H7 (cell line): ENCODE data around the gene ZNF662. TPM values are rescaled to one million over a fixed set of nuclear protein-coding genes. Genes with fewer than 3 reads are reported as not detected.

Experiments used
- DNase-seq: peaks from one replicate; pipeline ENCODE4 v3.0.0; 2012
- H3K27me3 ChIP-seq: 2 replicates; pipeline ENCODE4 v1.6.0; 2011; ENCODE audit warnings: mild to moderate bottlenecking, low read length; ENCODE audit not compliant: control insufficient read depth, insufficient read depth
- H3K36me3 ChIP-seq: replicated peaks from 2 replicates; pipeline ENCODE4 v1.5.1; 2011; ENCODE audit warnings: low read length; ENCODE audit not compliant: control insufficient read depth, insufficient read depth
- H3K4me3 ChIP-seq: 2 replicates; pipeline ENCODE4 v1.5.1; 2011; ENCODE audit warnings: low read depth, mild to moderate bottlenecking, control low read depth, low read length, moderate library complexity; ENCODE audit not compliant: insufficient read depth
- total RNA-seq: library from RNA; depleted of rRNA; stranded (reverse); fragments of >200 nt; shearing (Covaris generic); gene quantifications from 2 replicates; pipeline ENCODE4 v1.2.3, GENCODE V29; 2014

Gene ZNF662
- total RNA-seq, 1 experiment from 2014 or later, result not detected

DNA sequence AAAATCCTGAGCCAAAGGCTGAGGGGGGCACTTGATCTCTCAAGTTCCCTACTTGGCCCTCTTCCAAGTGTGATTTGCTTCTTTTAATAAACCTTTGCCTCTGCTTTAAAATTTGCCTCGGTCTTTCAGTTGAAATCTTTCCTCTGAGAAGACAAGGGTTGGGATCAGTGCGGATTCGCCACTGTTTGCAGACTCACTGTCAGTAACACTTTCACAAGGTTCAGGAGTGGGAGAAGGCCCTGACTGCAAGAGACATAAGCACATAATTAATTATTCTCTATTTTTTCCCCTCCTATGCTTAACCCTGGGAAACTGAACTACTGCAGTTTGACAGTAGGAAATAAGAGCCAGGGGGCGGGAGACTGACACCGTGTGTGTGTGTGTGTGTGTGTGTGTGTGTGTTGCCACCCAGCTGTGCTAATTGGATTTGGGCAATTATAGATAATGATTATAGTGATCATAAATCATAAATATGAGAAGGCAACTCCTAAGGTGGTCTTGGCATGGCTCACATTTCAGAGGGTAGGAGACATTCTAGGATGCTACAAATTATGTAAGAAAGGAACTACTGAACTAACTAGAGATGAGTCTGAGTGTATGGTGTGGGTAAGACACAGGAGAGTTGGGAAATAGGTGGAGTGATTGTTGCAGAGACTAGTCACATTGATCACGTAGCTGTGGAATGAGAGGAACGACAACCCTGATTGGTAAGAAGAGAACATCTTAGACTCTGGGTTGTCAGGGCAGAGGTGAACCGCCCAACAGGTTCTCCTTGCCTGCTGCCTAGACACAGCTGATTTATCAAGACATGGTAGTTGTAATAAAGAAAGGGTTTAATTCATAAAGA lies 5.5 kb upstream of the ZNF662 start:
- Histone ChIP-seq H3K27me3 (no peaks in the 10 kb centered on the region), H3K36me3 (no peaks in the 10 kb centered on the region), H3K4me3 (no peak overlapping the region)
- no peak for DNase-seq

DNA sequence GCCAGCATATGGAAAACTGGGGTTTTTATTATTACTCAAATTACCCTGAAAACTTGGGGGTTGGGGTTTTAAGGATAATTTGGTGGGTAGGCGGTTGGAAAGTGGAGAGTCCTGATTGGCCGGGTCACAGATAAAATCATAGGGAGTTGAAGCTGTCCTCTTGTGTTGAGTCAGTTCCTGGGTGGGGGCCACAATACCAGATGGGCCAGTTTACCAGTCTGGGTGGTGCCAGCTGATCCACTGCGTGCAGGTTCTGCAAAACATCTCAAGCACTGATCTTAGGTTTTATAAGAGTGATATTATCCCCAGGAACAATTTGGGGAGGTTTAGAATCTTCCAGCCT lies 4.9 kb upstream of the ZNF662 start:
- Histone ChIP-seq H3K27me3 (no peaks in the 10 kb centered on the region), H3K4me3 (no peak overlapping the region), H3K36me3 (no peaks in the 10 kb centered on the region)
- DNase-seq, result no peak

DNA sequence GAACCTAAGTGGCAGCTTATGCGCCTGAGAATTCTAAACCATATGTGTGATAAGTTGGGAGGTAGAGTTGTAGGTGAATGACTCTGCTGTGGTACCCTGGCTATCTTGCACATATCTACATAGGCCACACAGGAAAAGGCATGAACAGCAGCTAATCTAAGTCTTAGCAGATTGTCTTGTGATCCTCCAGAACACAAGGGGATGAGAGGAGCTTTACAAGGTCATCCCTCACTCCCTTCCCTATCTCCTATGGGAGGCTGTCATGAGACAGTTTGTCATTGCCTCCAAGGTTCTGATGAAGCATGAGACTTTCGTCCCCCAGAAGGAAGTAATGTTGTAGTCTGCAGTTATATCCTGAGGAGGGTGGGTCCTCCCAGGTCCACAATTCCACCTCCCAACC lies 3.7 kb upstream of the ZNF662 start:
- no peaks in the 10 kb centered on the region for H3K36me3 ChIP-seq
- no peak for DNase-seq
- no peak overlapping the region for H3K4me3 ChIP-seq
- no peaks in the 10 kb centered on the region for H3K27me3 ChIP-seq

- H3K27me3 ChIP-seq, result no peaks in the 10 kb centered on the region
- H3K36me3 ChIP-seq, result no peaks in the 10 kb centered on the region
- no peak for DNase-seq
- no peak overlapping the region for H3K4me3 ChIP-seq
These were observed 1.9 kb upstream of the ZNF662 start for GRCh38 chr3:42904076-42904475.

DNA sequence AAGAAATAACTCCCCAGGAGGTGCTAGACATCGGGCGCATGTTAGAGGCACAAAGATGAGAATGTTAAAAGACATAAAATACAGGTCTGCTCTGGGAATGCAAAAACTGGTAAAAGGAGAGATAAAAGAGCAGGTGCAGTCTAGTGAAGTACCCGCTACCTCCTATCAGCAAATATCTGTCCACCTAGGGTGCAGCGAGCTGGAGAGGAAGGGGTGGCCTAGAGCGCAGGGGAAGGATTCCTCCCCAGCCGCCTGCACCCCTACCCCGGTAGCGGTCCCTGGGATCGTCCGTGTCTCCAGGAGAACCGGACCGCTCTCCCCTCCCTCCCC lies 237 bp upstream of the ZNF662 start:
- H3K27me3 ChIP-seq, result no peaks in the 10 kb centered on the region
- H3K4me3 ChIP-seq, result no peak overlapping the region
- H3K36me3 ChIP-seq, result no peaks in the 10 kb centered on the region
- no peak for DNase-seq

GRCh38 chr3:42906848-42907183 lies 874 bp downstream of the ZNF662 start:
- no peak for DNase-seq
- Histone ChIP-seq H3K36me3 (no peaks in the 10 kb centered on the region), H3K4me3 (no peak overlapping the region), H3K27me3 (no peaks in the 10 kb centered on the region)

DNA sequence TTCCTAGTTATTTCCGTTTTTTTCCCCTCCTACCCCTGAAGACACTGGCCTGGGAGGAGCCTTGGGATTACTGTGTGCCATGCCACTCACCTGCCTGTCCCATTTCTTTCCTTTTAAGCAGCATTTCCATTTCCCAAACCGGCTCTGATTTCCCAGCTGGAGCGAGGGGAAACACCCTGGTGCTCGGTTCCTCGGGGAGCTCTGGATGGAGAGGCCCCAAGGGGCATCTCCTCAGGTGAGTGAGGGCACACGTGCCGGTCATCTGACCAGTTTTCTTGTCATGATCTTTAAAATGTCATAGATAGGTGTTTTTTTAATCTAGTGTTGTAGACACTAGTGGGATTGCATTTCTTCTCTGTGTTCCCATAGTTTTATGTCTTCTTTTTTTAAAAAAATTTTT lies 2.7 kb downstream of the ZNF662 start:
- DNase-seq, result no peak
- Histone ChIP-seq H3K36me3 (no peaks in the 10 kb centered on the region), H3K27me3 (no peaks in the 10 kb centered on the region), H3K4me3 (no peak overlapping the region)

DNA sequence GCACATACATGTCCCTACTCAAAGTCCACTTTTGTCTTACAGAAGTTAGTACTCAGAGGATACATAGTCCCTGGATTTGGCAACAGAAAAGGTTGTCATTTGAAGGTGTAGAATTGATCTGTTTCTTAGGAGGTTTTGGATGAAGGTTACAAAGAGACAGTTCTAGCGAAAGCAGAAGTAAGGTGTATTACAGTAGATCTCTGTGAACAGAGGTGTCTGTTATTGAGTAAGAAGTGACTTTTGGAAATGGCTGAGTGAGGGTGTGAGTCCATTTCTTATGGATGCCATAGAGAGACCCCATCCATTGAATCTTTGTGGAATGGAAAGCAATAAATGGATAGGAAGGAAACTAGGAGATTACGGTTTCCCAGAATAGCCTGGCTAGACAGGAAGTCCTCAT lies 5.6 kb downstream of the ZNF662 start:
- Histone ChIP-seq H3K27me3 (no peaks in the 10 kb centered on the region), H3K36me3 (no peaks in the 10 kb centered on the region), H3K4me3 (no peak overlapping the region)
- DNase-seq, result no peak

DNA sequence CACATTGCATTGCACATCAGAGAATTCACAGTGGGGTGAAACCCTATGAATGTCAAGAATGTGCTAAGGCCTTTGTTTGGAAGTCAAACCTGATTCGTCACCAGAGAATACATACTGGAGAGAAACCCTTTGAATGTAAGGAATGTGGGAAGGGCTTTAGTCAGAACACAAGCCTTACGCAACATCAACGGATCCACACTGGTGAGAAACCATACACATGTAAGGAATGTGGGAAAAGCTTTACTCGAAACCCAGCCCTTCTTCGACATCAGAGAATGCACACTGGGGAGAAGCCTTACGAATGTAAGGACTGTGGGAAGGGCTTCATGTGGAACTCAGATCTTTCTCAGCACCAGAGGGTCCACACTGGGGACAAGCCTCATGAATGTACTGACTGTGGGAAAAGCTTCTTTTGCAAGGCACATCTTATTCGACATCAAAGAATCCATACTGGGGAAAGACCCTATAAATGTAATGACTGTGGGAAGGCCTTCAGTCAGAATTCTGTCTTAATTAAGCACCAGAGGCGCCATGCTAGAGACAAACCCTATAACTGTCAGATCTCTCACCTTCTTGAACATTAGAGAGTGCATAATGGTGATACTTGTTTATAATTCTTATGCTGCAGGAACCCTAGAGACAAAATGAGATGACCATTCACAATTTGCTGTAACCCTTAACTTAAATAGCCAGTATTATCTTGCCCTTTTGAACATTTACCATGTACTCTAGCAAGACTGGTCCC lies 9.0 kb downstream of the ZNF662 start:
- H3K27me3 ChIP-seq, result no peaks in the 10 kb centered on the region
- no peak for DNase-seq
- no peak overlapping the region for H3K4me3 ChIP-seq
- no peaks in the 10 kb centered on the region for H3K36me3 ChIP-seq

GRCh38 chr3:42923606-42924005 lies 17.7 kb downstream of the ZNF662 start:
- Histone ChIP-seq H3K36me3 (no peaks in the 10 kb centered on the region), H3K27me3 (no peaks in the 10 kb centered on the region), H3K4me3 (no peak overlapping the region)
- no peak for DNase-seq

DNA sequence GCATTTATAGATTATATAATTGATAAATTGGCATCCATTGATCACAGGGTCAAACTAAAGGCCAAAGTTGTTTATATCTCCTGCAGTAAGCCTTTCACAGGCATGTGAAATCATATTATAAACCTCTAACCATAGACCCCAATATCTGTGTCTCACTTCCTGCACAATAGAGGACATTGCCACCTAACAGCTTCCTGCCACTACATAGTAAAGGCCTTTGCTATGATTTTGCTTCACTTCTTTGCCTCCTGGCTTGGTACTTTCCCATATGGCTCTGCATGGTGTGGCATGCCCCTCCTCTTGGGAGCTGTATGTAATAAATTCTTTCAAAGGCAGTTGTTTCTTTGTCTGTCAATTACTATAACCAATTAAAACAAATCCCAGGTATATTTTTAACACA lies 20.4 kb downstream of the ZNF662 start:
- no peak overlapping the region for H3K4me3 ChIP-seq
- DNase-seq, result no peak

GRCh38 chr3:42934111-42934510 lies 28.2 kb downstream of the ZNF662 start:
- no peaks in the 10 kb centered on the region for H3K27me3 ChIP-seq
- DNase-seq, result no peak
- H3K4me3 ChIP-seq, result no peak overlapping the region

More for the DNA sequence above, 20.4 kb downstream of the ZNF662 start:
- Histone ChIP-seq H3K36me3 (no peaks in the 10 kb centered on the region), H3K27me3 (no peaks in the 10 kb centered on the region)

DNA sequence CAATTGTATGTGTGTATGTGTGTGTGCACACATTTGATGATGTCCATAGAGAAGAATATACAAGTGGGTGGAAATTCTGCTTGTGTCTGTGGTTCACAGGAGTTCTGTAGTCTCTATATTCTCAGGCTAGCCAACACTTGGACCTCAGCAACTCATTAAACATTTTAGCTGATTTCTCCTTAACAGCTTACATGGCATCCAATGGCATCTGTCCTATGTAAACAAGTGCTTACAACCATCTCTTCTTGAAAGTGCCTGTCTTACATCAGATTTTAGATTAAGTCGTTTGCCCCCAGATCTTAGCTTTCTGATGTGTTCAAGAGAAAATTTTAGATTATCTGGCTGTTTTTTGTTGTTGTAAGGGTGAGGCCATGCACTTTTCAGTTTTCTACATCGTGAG lies 29.0 kb downstream of the ZNF662 start:
- H3K27me3 ChIP-seq, result no peaks in the 10 kb centered on the region
- no peaks in the 10 kb centered on the region for H3K36me3 ChIP-seq
- DNase-seq, result no peak
- H3K4me3 ChIP-seq, result no peak overlapping the region

More at GRCh38 chr3:42934111-42934510, 28.2 kb downstream of the ZNF662 start:
- H3K36me3 ChIP-seq, result no peaks in the 10 kb centered on the region

- no peaks in the 10 kb centered on the region for H3K36me3 ChIP-seq
- no peak overlapping the region for H3K4me3 ChIP-seq
- no peak for DNase-seq
- no peaks in the 10 kb centered on the region for H3K27me3 ChIP-seq
These were observed 29.5 kb downstream of the ZNF662 start for GRCh38 chr3:42935472-42935871.

GRCh38 chr3:42936157-42936981 lies 30.4 kb downstream of the ZNF662 start:
- H3K4me3 ChIP-seq, result no peak overlapping the region
- DNase-seq, result peak; percentile 18

More at GRCh38 chr3:42936157-42936981, 30.4 kb downstream of the ZNF662 start:
- H3K36me3 ChIP-seq, result no peaks in the 10 kb centered on the region
- no peaks in the 10 kb centered on the region for H3K27me3 ChIP-seq
